Nephron progenitor cell (in vitro differentiated cells): ENCODE measurements around the gene ZNF362.
"Not testable (repeated sequence)": the region's sequence is repeated elsewhere in the genome, so short reads cannot be mapped to it uniquely, and the experiment has no call there.

Experiments
- DNase-seq: peaks from one replicate; pipeline ENCODE4 v3.0.0; 2021
- H3K27ac Mint-ChIP-seq: 2 replicates; pipeline ENCODE4 v1.8.0; 2021; ENCODE audit warnings: mild to moderate bottlenecking, moderate library complexity, mixed read lengths
- H3K27me3 Mint-ChIP-seq: 2 replicates; pipeline ENCODE4 v1.8.0; 2021; ENCODE audit warnings: mild to moderate bottlenecking, low read depth, mixed read lengths; ENCODE audit not compliant: poor library complexity
- H3K36me3 Mint-ChIP-seq: 2 replicates; pipeline ENCODE4 v1.8.0; 2021; ENCODE audit warnings: low read depth, mixed read lengths
- H3K4me1 Mint-ChIP-seq: 2 replicates; pipeline ENCODE4 v1.8.0; 2021; ENCODE audit warnings: mixed read lengths
- H3K4me3 Mint-ChIP-seq: 2 replicates; pipeline ENCODE4 v1.8.0; 2021; ENCODE audit warnings: mild to moderate bottlenecking, moderate library complexity, mixed read lengths
- H3K9me3 Mint-ChIP-seq: 2 replicates; pipeline ENCODE4 v1.8.0; 2021; ENCODE audit warnings: mild to moderate bottlenecking, moderate library complexity, mixed read lengths
- CTCF ChIP-seq: fragments of 200-600 bp; sonication (generic); IDR thresholded peaks from 2 replicates; pipeline ENCODE4 v1.5.0; 2021; ENCODE audit warnings: antibody characterized with exemption

The ZNF362 gene

GRCh38 chr1:33302325-33302724 lies 46.0 kb downstream of the ZNF362 start:
- Mint-ChIP-seq H3K27me3 (peaks cover 24% of the 10 kb centered on the region), H3K9me3 (peaks cover 3% of the 10 kb centered on the region), H3K4me3 (no peak overlapping the region), H3K4me1 (peaks cover 15% of the 10 kb centered on the region), H3K36me3 (peaks cover 81% of the 10 kb centered on the region), H3K27ac (no peak overlapping the region)
- no peak for DNase-seq
- no peak for TF ChIP-seq CTCF

- peaks cover 62% of the 10 kb centered on the region for H3K36me3 Mint-ChIP-seq
- no peak for TF ChIP-seq CTCF
Observed at GRCh38 chr1:33305016-33305415, 48.7 kb downstream of the ZNF362 start.

GRCh38 chr1:33305816-33306652 lies 49.7 kb downstream of the ZNF362 start:
- DNase-seq, result no peak
- Mint-ChIP-seq H3K4me3 (no peak overlapping the region), H3K27me3 (peaks cover 23% of the 10 kb centered on the region), H3K4me1 (peaks cover 8% of the 10 kb centered on the region), H3K27ac (no peak overlapping the region), H3K36me3 (peaks cover 59% of the 10 kb centered on the region), H3K9me3 (peaks cover 23% of the 10 kb centered on the region)
- no peak for TF ChIP-seq CTCF

More at GRCh38 chr1:33305016-33305415, 48.7 kb downstream of the ZNF362 start:
- H3K27me3 Mint-ChIP-seq, result peaks cover 23% of the 10 kb centered on the region
- peak overlapping the region; percentile 57 for H3K27ac Mint-ChIP-seq
- peaks cover 14% of the 10 kb centered on the region for H3K4me1 Mint-ChIP-seq
- no peak for DNase-seq
- H3K4me3 Mint-ChIP-seq, result no peak overlapping the region
- H3K9me3 Mint-ChIP-seq, result peaks cover 13% of the 10 kb centered on the region

- no peak overlapping the region for H3K27ac Mint-ChIP-seq
- H3K4me1 Mint-ChIP-seq, result peaks cover 8% of the 10 kb centered on the region
- DNase-seq, result no peak
- TF ChIP-seq CTCF, result no peak
- no peak overlapping the region for H3K4me3 Mint-ChIP-seq
- H3K27me3 Mint-ChIP-seq, result peaks cover 23% of the 10 kb centered on the region
- H3K9me3 Mint-ChIP-seq, result peaks cover 28% of the 10 kb centered on the region
- peaks cover 56% of the 10 kb centered on the region for H3K36me3 Mint-ChIP-seq
Observed at GRCh38 chr1:33306653-33307493, 50.6 kb downstream of the ZNF362 start.

- DNase-seq, result no peak
- peaks cover 8% of the 10 kb centered on the region for H3K4me1 Mint-ChIP-seq
- H3K4me3 Mint-ChIP-seq, result no peak overlapping the region
- H3K27ac Mint-ChIP-seq, result no peak overlapping the region
- peaks cover 23% of the 10 kb centered on the region for H3K27me3 Mint-ChIP-seq
- TF ChIP-seq CTCF, result no peak
- H3K9me3 Mint-ChIP-seq, result peaks cover 26% of the 10 kb centered on the region
- H3K36me3 Mint-ChIP-seq, result peaks cover 49% of the 10 kb centered on the region
Observed at GRCh38 chr1:33307494-33307864, 51.2 kb downstream of the ZNF362 start.

- H3K36me3 Mint-ChIP-seq, result peaks cover 33% of the 10 kb centered on the region
- not testable (repeated sequence) for H3K4me3 Mint-ChIP-seq, H3K27ac Mint-ChIP-seq, DNase-seq, H3K4me1 Mint-ChIP-seq
- H3K9me3 Mint-ChIP-seq, result peaks cover 25% of the 10 kb centered on the region
- H3K27me3 Mint-ChIP-seq, result peaks cover 29% of the 10 kb centered on the region
Observed at GRCh38 chr1:33309351-33309750, 53.1 kb downstream of the ZNF362 start.
